ENCODE data around the gene CNIH4.
A peak's percentile ranks its signal among the peaks of the same experiment; 100 is the strongest.
"Not testable (repeated sequence)": the region's sequence is repeated elsewhere in the genome, so short reads cannot be mapped to it uniquely, and the experiment has no call there.

Gene CNIH4

GRCh38 chr1:224356685-224357625, at the start of gene CNIH4 (continued):
- TF ChIP-seq ZNF692 (tag by site-specific recombination; IDR thresholded peaks at IDR 0.05) (peak; percentile 84; the same call in 1 of the 2 replicates), ZNF501 (tag by site-specific recombination; IDR thresholded peaks at IDR 0.05) (peak; percentile 97), ATF2 (tag by site-specific recombination; IDR thresholded peaks at IDR 0.05; ENCODE audit: low read depth) (no peak)

GRCh38 chr1:224308064-224308463, 48.6 kb upstream of the CNIH4 start:
- POLR2A ChIA-PET, result interaction anchor here (0.7 kb wide), 1 partner anchor 30 kb away, joined by 6 read pairs; no protein-coding TSS in a partner anchor

GRCh38 chr1:224311503-224311902, 45.2 kb upstream of the CNIH4 start:
- H3K4me3 ChIP-seq (ENCODE audit: low read depth, low read length); H3K4me1 ChIP-seq (ENCODE audit: control insufficient read depth, insufficient read depth, low read length); POLR2A ChIA-PET; H3K27ac ChIP-seq (ENCODE audit: extremely low read depth, low read depth, low read length); H3K9me3 ChIP-seq (ENCODE audit: control insufficient read depth, insufficient read depth, low read depth, low read length): not testable (repeated sequence)
- CTCF ChIA-PET, result interaction anchor here (0.6 to 1.2 kb wide), 2 partner anchors 9 to 12 kb away, joined by 3 to 7 read pairs; no protein-coding TSS in a partner anchor
- H3K36me3 ChIP-seq (ENCODE audit: control insufficient read depth in 2 of 2, insufficient read depth in 1 of 2, low read length in 2 of 2), result peaks cover 86 to 92% of the 10 kb centered on the region in 2 experiments

More at GRCh38 chr1:224308064-224308463, 48.6 kb upstream of the CNIH4 start:
- H3K36me3 ChIP-seq (ENCODE audit: control insufficient read depth in 2 of 2, insufficient read depth in 1 of 2, low read length in 2 of 2), result peaks cover 81 to 92% of the 10 kb centered on the region in 2 experiments
- H3K27ac ChIP-seq (ENCODE audit: extremely low read depth, low read depth, low read length), result no peak overlapping the region
- CTCF ChIA-PET, result no interaction called here
- H3K4me3 ChIP-seq (ENCODE audit: low read depth, low read length), result no peak overlapping the region
- H3K9me3 ChIP-seq (ENCODE audit: control insufficient read depth, insufficient read depth, low read depth, low read length), result no peaks in the 10 kb centered on the region
- TF ChIP-seq PRDM4 (tag by site-specific recombination; IDR thresholded peaks at IDR 0.05), result no peak
- no peak for TF ChIP-seq ZNF174 (tag by site-specific recombination; IDR thresholded peaks at IDR 0.05)
- no peak for TF ChIP-seq TRIM28 (IDR thresholded peaks at IDR 0.05; ENCODE audit: borderline replicate concordance, low read length)
- no peak for TF ChIP-seq ZNF362 (tag by site-specific recombination; IDR thresholded peaks at IDR 0.05)
- no peak for TF ChIP-seq AEBP2 (tag by site-specific recombination; IDR thresholded peaks at IDR 0.05; ENCODE audit: borderline replicate concordance)
- TF ChIP-seq ZNF221 (tag by site-specific recombination; IDR thresholded peaks at IDR 0.05; ENCODE audit: borderline replicate concordance), result no peak
- no peak for TF ChIP-seq ZNF514 (tag by site-specific recombination; IDR thresholded peaks at IDR 0.05)
- no peak for TF ChIP-seq ZFP3 (tag by site-specific recombination; IDR thresholded peaks at IDR 0.05; ENCODE audit: low read depth)
- no peak for TF ChIP-seq ZNF366 (tag by site-specific recombination; conservative IDR thresholded peaks at IDR 0.05)
- no peak for TF ChIP-seq ZNF792 (tag by site-specific recombination; IDR thresholded peaks at IDR 0.05)
- TF ChIP-seq FEZF1 (tag by site-specific recombination; IDR thresholded peaks at IDR 0.05), result no peak
- TF ChIP-seq ZNF664 (tag by site-specific recombination; IDR thresholded peaks at IDR 0.05), result no peak
- TF ChIP-seq ZNF549 (tag by site-specific recombination; IDR thresholded peaks at IDR 0.05), result no peak
- TF ChIP-seq SETDB1 (IDR thresholded peaks at IDR 0.05; ENCODE audit: insufficient read length, low read length), result no peak
- TF ChIP-seq ZNF19 (tag by site-specific recombination; IDR thresholded peaks at IDR 0.05; ENCODE audit: low read depth), result no peak
- TF ChIP-seq ZNF501 (tag by site-specific recombination; IDR thresholded peaks at IDR 0.05), result no peak
- no peak for TF ChIP-seq ZFP37 (tag by site-specific recombination; IDR thresholded peaks at IDR 0.05)
- no peak for TF ChIP-seq ZNF692 (tag by site-specific recombination; IDR thresholded peaks at IDR 0.05)
- no peak for TF ChIP-seq ZNF768 (tag by site-specific recombination; IDR thresholded peaks at IDR 0.05)
- no peak for TF ChIP-seq ZNF132 (tag by site-specific recombination; IDR thresholded peaks at IDR 0.05; ENCODE audit: borderline replicate concordance)
- H3K4me1 ChIP-seq (ENCODE audit: control insufficient read depth, insufficient read depth, low read length), result no peaks in the 10 kb centered on the region

All from HEK293 (cell line).